Suprapubic skin (tissue), 4 donors: ENCODE measurements around the gene MAGIX. TPM values are rescaled to one million over a fixed set of nuclear protein-coding genes. Genes with fewer than 3 reads are reported as not detected.

ENCODE experiments used
- DNase-seq, 2 donors: peaks; one replicate each; pipeline ENCODE4 v3.0.0-alpha.2; 2019; ENCODE audit warnings: low spot score in 2 of 2
- H3K27ac ChIP-seq: fragments of 200-600 bp; sonication (generic); one replicate; pipeline ENCODE4 v1.5.1; 2019
- H3K27me3 ChIP-seq: fragments of 200-600 bp; sonication (generic); one replicate; pipeline ENCODE4 v1.5.1; 2019
- H3K36me3 ChIP-seq: fragments of 200-600 bp; sonication (generic); one replicate; pipeline ENCODE4 v1.5.1; 2019
- H3K4me1 ChIP-seq: fragments of 200-600 bp; sonication (generic); one replicate; pipeline ENCODE4 v1.5.1; 2019
- H3K4me3 ChIP-seq: fragments of 200-600 bp; sonication (generic); one replicate; pipeline ENCODE4 v1.5.1; 2019; ENCODE audit warnings: mild to moderate bottlenecking
- H3K9me3 ChIP-seq: fragments of 200-600 bp; sonication (generic); one replicate; pipeline ENCODE4 v1.5.1; 2019
- CTCF ChIP-seq, 2 donors: fragments of 200-600 bp in 1 of 2; fragments of 450-650 bp in 1 of 2; sonication (generic) in 1 of 2; IDR thresholded peaks; one replicate each; pipeline ENCODE4 v1.5.1; 2016 to 2019; ENCODE audit warnings: antibody characterized with exemption in 2 of 2, mild to moderate bottlenecking in 1 of 2, moderate library complexity in 1 of 2
- EP300 ChIP-seq: sonication (generic); formaldehyde crosslinking; IDR thresholded peaks from one replicate; pipeline ENCODE4 v1.6.1; 2017; ENCODE audit warnings: antibody characterized with exemption
- POLR2A ChIP-seq, 2 donors: fragments of 450-650 bp; IDR thresholded peaks; one replicate each; pipeline ENCODE4 v1.6.1; 2017; ENCODE audit warnings: antibody characterized with exemption in 2 of 2, mild to moderate bottlenecking in 2 of 2, moderate library complexity in 2 of 2
- POLR2AphosphoS5 ChIP-seq, 3 donors: sonication (generic); formaldehyde crosslinking; IDR thresholded peaks; one replicate each; pipeline ENCODE4 v1.6.1; 2017; ENCODE audit warnings: antibody characterized with exemption in 3 of 3
- WGBS: methylation state at CpG from one replicate; pipeline ENCODE4 v1.1.5; 2018; 5-methylcytosine and 5-hydroxymethylcytosine counted together
- total RNA-seq, 4 donors: library from RNA; depleted of rRNA; stranded (reverse); fragments of >200 nt; gene quantifications; one replicate each; pipeline ENCODE4 v1.1.0, GENCODE V29; 2016

The MAGIX gene
- total RNA-seq, 4 donors from 2014 or later, result 4.9 to 14.9 (median 9.0) TPM

GRCh38 chrX:49204709-49205108, 42.2 kb downstream of the MAGIX start:
- Histone ChIP-seq H3K27ac (no peak overlapping the region), H3K36me3 (no peaks in the 10 kb centered on the region), H3K4me1 (peaks cover 3% of the 10 kb centered on the region), H3K9me3 (no peaks in the 10 kb centered on the region), H3K4me3 (no peak overlapping the region), H3K27me3 (peaks cover 2% of the 10 kb centered on the region)
- DNase-seq, result no peak
- 54% methylated on average over 4 of the region's 4 CpGs for WGBS
- TF ChIP-seq POLR2A (IDR thresholded peaks at IDR 0.05) (no peak), POLR2AphosphoS5 (IDR thresholded peaks at IDR 0.05) (no peak), EP300 (no peak), CTCF (IDR thresholded peaks at IDR 0.05) (no peak)

GRCh38 chrX:49205443-49205842, 42.9 kb downstream of the MAGIX start:
- DNase-seq, result no peak
- Histone ChIP-seq H3K4me3 (no peak overlapping the region), H3K27me3 (peaks cover 4% of the 10 kb centered on the region), H3K4me1 (no peaks in the 10 kb centered on the region), H3K9me3 (no peaks in the 10 kb centered on the region), H3K36me3 (no peaks in the 10 kb centered on the region), H3K27ac (no peak overlapping the region)
- 75% methylated on average over 10 of the region's 13 CpGs for WGBS
- TF ChIP-seq POLR2AphosphoS5 (IDR thresholded peaks at IDR 0.05) (no peak), EP300 (no peak), CTCF (IDR thresholded peaks at IDR 0.05) (no peak), POLR2A (IDR thresholded peaks at IDR 0.05) (no peak)

- Histone ChIP-seq H3K27ac (no peak overlapping the region), H3K36me3 (no peaks in the 10 kb centered on the region), H3K27me3 (peaks cover 4% of the 10 kb centered on the region), H3K9me3 (no peaks in the 10 kb centered on the region), H3K4me3 (no peak overlapping the region), H3K4me1 (no peaks in the 10 kb centered on the region)
- WGBS, result 66% methylated on average over 8 of the region's 8 CpGs
- TF ChIP-seq POLR2AphosphoS5 (IDR thresholded peaks at IDR 0.05) (no peak), POLR2A (IDR thresholded peaks at IDR 0.05) (no peak), EP300 (no peak), CTCF (IDR thresholded peaks at IDR 0.05) (no peak)
- no peak for DNase-seq
These were observed 44.0 kb downstream of the MAGIX start for GRCh38 chrX:49206543-49206942.

- TF ChIP-seq POLR2AphosphoS5 (IDR thresholded peaks at IDR 0.05) (no peak), POLR2A (IDR thresholded peaks at IDR 0.05) (no peak), CTCF (IDR thresholded peaks at IDR 0.05) (no peak), EP300 (no peak)
- Histone ChIP-seq H3K27me3 (peaks cover 4% of the 10 kb centered on the region), H3K9me3 (no peaks in the 10 kb centered on the region), H3K36me3 (no peaks in the 10 kb centered on the region), H3K4me1 (no peaks in the 10 kb centered on the region), H3K4me3 (no peak overlapping the region), H3K27ac (no peak overlapping the region)
- 91% methylated on average over 5 of the region's 5 CpGs for WGBS
- no peak for DNase-seq
These were observed 45.8 kb downstream of the MAGIX start for GRCh38 chrX:49208399-49208798.

- Histone ChIP-seq H3K27me3 (peaks cover 4% of the 10 kb centered on the region), H3K4me1 (no peaks in the 10 kb centered on the region), H3K4me3 (no peak overlapping the region), H3K9me3 (no peaks in the 10 kb centered on the region), H3K27ac (no peak overlapping the region), H3K36me3 (no peaks in the 10 kb centered on the region)
- no peak for DNase-seq
- TF ChIP-seq EP300 (no peak), POLR2A (IDR thresholded peaks at IDR 0.05) (no peak), POLR2AphosphoS5 (IDR thresholded peaks at IDR 0.05) (no peak), CTCF (IDR thresholded peaks at IDR 0.05) (no peak)
- WGBS, result 37% methylated on average over 20 of the region's 28 CpGs
These were observed 47.1 kb downstream of the MAGIX start for GRCh38 chrX:49209434-49210251.
